ENCODE results near the gene SRBD1.

DNA sequence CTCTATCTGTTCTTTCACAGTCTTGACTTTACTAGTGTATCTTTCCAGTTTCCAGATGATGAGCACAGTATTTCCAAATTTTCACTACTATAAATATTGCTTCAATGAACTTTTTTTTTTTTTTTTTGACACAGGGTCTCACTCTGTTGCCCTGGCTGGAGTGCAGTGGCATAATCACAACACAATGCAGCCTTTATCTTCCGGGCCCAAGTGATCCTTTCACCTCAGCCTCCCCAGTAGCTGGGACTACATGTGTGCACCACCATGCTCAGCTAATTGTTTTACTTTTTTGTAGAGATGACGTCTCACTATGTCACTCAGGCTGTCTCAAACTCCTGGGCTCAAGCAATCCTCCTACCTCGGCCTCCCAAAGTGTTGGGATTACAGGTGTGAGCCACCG is 142.8 kb downstream of the SRBD1 start:
- TF ChIP-seq, protein P1, sequence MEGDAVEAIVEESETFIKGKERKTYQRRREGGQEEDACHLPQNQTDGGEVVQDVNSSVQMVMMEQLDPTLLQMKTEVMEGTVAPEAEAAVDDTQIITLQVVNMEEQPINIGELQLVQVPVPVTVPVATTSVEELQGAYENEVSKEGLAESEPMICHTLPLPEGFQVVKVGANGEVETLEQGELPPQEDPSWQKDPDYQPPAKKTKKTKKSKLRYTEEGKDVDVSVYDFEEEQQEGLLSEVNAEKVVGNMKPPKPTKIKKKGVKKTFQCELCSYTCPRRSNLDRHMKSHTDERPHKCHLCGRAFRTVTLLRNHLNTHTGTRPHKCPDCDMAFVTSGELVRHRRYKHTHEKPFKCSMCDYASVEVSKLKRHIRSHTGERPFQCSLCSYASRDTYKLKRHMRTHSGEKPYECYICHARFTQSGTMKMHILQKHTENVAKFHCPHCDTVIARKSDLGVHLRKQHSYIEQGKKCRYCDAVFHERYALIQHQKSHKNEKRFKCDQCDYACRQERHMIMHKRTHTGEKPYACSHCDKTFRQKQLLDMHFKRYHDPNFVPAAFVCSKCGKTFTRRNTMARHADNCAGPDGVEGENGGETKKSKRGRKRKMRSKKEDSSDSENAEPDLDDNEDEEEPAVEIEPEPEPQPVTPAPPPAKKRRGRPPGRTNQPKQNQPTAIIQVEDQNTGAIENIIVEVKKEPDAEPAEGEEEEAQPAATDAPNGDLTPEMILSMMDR (IDR thresholded peaks at IDR 0.05), result no peak
- TF ChIP-seq HDAC2 (IDR thresholded peaks at IDR 0.05), result no peak
- TF ChIP-seq, protein P2, sequence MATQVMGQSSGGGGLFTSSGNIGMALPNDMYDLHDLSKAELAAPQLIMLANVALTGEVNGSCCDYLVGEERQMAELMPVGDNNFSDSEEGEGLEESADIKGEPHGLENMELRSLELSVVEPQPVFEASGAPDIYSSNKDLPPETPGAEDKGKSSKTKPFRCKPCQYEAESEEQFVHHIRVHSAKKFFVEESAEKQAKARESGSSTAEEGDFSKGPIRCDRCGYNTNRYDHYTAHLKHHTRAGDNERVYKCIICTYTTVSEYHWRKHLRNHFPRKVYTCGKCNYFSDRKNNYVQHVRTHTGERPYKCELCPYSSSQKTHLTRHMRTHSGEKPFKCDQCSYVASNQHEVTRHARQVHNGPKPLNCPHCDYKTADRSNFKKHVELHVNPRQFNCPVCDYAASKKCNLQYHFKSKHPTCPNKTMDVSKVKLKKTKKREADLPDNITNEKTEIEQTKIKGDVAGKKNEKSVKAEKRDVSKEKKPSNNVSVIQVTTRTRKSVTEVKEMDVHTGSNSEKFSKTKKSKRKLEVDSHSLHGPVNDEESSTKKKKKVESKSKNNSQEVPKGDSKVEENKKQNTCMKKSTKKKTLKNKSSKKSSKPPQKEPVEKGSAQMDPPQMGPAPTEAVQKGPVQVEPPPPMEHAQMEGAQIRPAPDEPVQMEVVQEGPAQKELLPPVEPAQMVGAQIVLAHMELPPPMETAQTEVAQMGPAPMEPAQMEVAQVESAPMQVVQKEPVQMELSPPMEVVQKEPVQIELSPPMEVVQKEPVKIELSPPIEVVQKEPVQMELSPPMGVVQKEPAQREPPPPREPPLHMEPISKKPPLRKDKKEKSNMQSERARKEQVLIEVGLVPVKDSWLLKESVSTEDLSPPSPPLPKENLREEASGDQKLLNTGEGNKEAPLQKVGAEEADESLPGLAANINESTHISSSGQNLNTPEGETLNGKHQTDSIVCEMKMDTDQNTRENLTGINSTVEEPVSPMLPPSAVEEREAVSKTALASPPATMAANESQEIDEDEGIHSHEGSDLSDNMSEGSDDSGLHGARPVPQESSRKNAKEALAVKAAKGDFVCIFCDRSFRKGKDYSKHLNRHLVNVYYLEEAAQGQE (IDR thresholded peaks at IDR 0.05), result no peak
